Vagina (tissue), 2 donors: ENCODE results near the gene BLACAT1.

Source experiments
- POLR2A ChIP-seq, 2 donors: fragments of 450-650 bp; IDR thresholded peaks; one replicate each; pipeline ENCODE4 v1.6.1; 2017; ENCODE audit warnings: antibody characterized with exemption in 2 of 2, mild to moderate bottlenecking in 2 of 2, moderate library complexity in 2 of 2
- TF ChIP-seq, protein P1 (sequence below), 3 experiments: fragments of 450-650 bp in 2 of 3; fragments of 200-600 bp in 1 of 3; sonication (generic) in 1 of 3; IDR thresholded peaks; one replicate each; pipeline ENCODE4 v1.5.1; 2017 to 2019; ENCODE audit warnings: antibody characterized with exemption in 3 of 3, mild to moderate bottlenecking in 2 of 3, moderate library complexity in 2 of 3

DNA sequence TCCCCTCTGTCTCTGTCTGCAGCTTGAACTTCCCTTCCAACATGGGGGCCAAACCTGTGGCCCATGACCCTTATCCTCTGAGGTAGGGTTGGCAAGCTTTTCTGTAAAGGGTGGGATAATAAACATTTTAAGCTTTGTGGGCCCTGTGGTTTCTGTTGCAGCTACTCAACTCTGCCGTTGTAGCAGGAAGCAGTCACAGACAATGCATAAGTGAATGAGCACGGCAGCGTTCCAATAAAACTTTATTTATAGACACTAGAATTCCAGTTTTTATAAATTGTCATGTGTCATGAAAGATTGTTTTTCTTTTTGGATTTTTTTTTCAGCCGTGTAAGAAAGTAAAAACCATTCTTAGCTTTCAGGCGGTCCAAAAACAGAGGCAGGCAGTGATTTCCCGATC lies 30.4 kb upstream of the BLACAT1 start:
- TF ChIP-seq, protein P1, sequence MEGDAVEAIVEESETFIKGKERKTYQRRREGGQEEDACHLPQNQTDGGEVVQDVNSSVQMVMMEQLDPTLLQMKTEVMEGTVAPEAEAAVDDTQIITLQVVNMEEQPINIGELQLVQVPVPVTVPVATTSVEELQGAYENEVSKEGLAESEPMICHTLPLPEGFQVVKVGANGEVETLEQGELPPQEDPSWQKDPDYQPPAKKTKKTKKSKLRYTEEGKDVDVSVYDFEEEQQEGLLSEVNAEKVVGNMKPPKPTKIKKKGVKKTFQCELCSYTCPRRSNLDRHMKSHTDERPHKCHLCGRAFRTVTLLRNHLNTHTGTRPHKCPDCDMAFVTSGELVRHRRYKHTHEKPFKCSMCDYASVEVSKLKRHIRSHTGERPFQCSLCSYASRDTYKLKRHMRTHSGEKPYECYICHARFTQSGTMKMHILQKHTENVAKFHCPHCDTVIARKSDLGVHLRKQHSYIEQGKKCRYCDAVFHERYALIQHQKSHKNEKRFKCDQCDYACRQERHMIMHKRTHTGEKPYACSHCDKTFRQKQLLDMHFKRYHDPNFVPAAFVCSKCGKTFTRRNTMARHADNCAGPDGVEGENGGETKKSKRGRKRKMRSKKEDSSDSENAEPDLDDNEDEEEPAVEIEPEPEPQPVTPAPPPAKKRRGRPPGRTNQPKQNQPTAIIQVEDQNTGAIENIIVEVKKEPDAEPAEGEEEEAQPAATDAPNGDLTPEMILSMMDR (IDR thresholded peaks at IDR 0.05) = no peak
- no peak for TF ChIP-seq POLR2A (IDR thresholded peaks at IDR 0.05)
